Measurements from ENCODE around the gene SNRPA. TPM values are rescaled to one million over a fixed set of nuclear protein-coding genes. Genes with fewer than 3 reads are reported as not detected.

The SNRPA gene
- total and polyA plus RNA-seq, 2 of the 4 experiments (the other 2 are of a cell fraction) = 30.3 to 81.3 TPM

DNA sequence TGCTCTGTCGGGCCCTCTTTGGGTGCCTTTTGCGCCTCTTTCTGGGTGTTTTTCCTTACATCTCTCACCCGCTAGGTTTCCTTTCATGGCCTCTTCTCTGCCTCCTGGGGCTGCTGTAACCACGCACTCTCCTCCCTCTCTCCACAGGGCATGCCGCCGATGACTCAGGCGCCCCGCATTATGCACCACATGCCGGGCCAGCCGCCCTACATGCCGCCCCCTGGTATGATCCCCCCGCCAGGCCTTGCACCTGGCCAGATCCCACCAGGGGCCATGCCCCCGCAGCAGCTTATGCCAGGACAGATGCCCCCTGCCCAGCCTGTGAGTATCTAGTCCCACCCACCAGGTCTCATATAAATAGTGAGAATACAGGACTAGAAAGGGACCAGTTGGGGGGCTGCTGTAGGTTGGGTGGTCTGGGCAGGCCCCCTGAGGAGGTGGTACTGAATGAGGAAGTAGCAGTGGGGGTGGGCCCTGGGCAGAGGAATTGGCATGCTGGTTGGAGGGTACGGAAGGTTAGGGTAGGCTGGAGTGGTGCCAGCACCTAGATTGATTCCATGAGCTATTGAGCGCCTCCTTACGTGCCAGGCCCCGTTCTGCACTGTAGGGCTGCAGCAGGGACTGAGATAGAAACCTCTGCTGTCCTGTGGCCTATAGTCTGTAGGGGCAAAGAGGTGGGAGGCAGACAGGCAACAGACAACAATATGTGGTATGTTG lies 11.9 kb downstream of the SNRPA start:
- no peak overlapping the region for H2BK120ac ChIP-seq (ENCODE audit: low read depth, low read length)
- H3K4me1 ChIP-seq (ENCODE audit: control insufficient read depth, insufficient read depth, low read length) = no peaks in the 10 kb centered on the region
- H3K9ac ChIP-seq (ENCODE audit: low read depth, low read length) = no peak overlapping the region
- H2BK5ac ChIP-seq (ENCODE audit: low read depth, low read length, poor library complexity, severe bottlenecking) = no peak overlapping the region
- CTCF ChIA-PET = no interaction called here
- POLR2A ChIA-PET (ENCODE audit: unreplicated experiment) = no interaction called here
- no peak overlapping the region for H2BK20ac ChIP-seq (ENCODE audit: low read depth, low read length)
- H3K4ac ChIP-seq (ENCODE audit: low read depth, low read length) = no peak overlapping the region
- ATAC-seq (ENCODE audit: low read depth) (no peak), DNase-seq (no peak)
- H3K56ac ChIP-seq (ENCODE audit: extremely low read depth, insufficient read depth, low read length) = no peak overlapping the region
- in situ Hi-C loops (cut with MboI; ENCODE audit: low sequenced_read_pairs) = no loop called here
- intact Hi-C loops (cut with micrococcal nuclease) = no loop called here
- no peak overlapping the region for H3K23ac ChIP-seq (ENCODE audit: low read depth, low read length)
- no peak overlapping the region for H3K18ac ChIP-seq (ENCODE audit: low read depth, low read length)
- dilution Hi-C loops (cut with HindIII; ENCODE audit: low sequenced_read_pairs, unreplicated experiment) = no loop called here
- no peaks in the 10 kb centered on the region for H3K27me3 ChIP-seq (ENCODE audit: control insufficient read depth, insufficient read depth, low read length)
- no peak overlapping the region for H2AK9ac ChIP-seq (replicated peaks; ENCODE audit: low read depth, low read length, poor library complexity)
- H2AFZ ChIP-seq (replicated peaks; ENCODE audit: low read length, poor library complexity) = no peak overlapping the region
- no peak overlapping the region for H3K4me2 ChIP-seq (ENCODE audit: low read depth, low read length)
- H4K91ac ChIP-seq (ENCODE audit: insufficient read depth, low read depth, low read length) = no peak overlapping the region
- H3K9me3 ChIP-seq (ENCODE audit: control insufficient read depth, insufficient read depth, low read length) = no peaks in the 10 kb centered on the region
- BruUV-seq (replicated peaks) = no TSS peak
- TF ChIP-seq NFE2L2 (IDR thresholded peaks at IDR 0.05; ENCODE audit: low read depth, low read length) (no peak), MXI1 (IDR thresholded peaks at IDR 0.05; ENCODE audit: borderline replicate concordance, low read depth, low read length) (no peak), MAZ (IDR thresholded peaks at IDR 0.05; ENCODE audit: borderline replicate concordance, low read depth, low read length) (no peak), MAFK (IDR thresholded peaks at IDR 0.05; ENCODE audit: low read depth, low read length) (no peak), POLR2A (IDR thresholded peaks at IDR 0.05; ENCODE audit: low read depth, low read length) (no peak), FOS (IDR thresholded peaks at IDR 0.05; ENCODE audit: low read depth, low read length) (no peak), BHLHE40 (IDR thresholded peaks at IDR 0.05; ENCODE audit: low read depth, low read length) (no peak), CEBPB (IDR thresholded peaks at IDR 0.05; ENCODE audit: low read depth, low read length) (no peak), SMC3 (IDR thresholded peaks at IDR 0.05; ENCODE audit: low read depth, low read length) (no peak), CHD1 (IDR thresholded peaks at IDR 0.05; ENCODE audit: low read depth, low read length) (no peak), RFX5 (IDR thresholded peaks at IDR 0.05; ENCODE audit: low read depth, low read length) (no peak)
- TF ChIP-seq, protein P1, sequence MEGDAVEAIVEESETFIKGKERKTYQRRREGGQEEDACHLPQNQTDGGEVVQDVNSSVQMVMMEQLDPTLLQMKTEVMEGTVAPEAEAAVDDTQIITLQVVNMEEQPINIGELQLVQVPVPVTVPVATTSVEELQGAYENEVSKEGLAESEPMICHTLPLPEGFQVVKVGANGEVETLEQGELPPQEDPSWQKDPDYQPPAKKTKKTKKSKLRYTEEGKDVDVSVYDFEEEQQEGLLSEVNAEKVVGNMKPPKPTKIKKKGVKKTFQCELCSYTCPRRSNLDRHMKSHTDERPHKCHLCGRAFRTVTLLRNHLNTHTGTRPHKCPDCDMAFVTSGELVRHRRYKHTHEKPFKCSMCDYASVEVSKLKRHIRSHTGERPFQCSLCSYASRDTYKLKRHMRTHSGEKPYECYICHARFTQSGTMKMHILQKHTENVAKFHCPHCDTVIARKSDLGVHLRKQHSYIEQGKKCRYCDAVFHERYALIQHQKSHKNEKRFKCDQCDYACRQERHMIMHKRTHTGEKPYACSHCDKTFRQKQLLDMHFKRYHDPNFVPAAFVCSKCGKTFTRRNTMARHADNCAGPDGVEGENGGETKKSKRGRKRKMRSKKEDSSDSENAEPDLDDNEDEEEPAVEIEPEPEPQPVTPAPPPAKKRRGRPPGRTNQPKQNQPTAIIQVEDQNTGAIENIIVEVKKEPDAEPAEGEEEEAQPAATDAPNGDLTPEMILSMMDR (conservative IDR thresholded peaks at IDR 0.05; ENCODE audit: low read depth, low read length) = no peak
- TF ChIP-seq, protein P2, sequence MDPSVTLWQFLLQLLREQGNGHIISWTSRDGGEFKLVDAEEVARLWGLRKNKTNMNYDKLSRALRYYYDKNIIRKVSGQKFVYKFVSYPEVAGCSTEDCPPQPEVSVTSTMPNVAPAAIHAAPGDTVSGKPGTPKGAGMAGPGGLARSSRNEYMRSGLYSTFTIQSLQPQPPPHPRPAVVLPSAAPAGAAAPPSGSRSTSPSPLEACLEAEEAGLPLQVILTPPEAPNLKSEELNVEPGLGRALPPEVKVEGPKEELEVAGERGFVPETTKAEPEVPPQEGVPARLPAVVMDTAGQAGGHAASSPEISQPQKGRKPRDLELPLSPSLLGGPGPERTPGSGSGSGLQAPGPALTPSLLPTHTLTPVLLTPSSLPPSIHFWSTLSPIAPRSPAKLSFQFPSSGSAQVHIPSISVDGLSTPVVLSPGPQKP (IDR thresholded peaks at IDR 0.05; ENCODE audit: borderline replicate concordance, low read depth, low read length) = no peak
- TF ChIP-seq, protein P3, sequence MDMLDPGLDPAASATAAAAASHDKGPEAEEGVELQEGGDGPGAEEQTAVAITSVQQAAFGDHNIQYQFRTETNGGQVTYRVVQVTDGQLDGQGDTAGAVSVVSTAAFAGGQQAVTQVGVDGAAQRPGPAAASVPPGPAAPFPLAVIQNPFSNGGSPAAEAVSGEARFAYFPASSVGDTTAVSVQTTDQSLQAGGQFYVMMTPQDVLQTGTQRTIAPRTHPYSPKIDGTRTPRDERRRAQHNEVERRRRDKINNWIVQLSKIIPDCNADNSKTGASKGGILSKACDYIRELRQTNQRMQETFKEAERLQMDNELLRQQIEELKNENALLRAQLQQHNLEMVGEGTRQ (IDR thresholded peaks at IDR 0.05; ENCODE audit: low read depth, low read length) = no peak
- H3K79me1 ChIP-seq (ENCODE audit: low read depth in 1 of 2, low read length in 2 of 2) = peaks cover 26 to 39% of the 10 kb centered on the region in 2 experiments
- H4K8ac ChIP-seq (ENCODE audit: low read depth in 2 of 2, low read length in 2 of 2) = no peak overlapping the region
- H4K20me1 ChIP-seq (ENCODE audit: insufficient read depth, low read length) = peaks cover 8% of the 10 kb centered on the region
- H2BK15ac ChIP-seq (ENCODE audit: low read depth, low read length) = no peak overlapping the region
- H3K4me3 ChIP-seq (ENCODE audit: insufficient read depth, low read depth, low read length) = no peak overlapping the region
- H3K9me1 ChIP-seq (ENCODE audit: insufficient read depth, low read length) = no peaks in the 10 kb centered on the region
- H2AK5ac ChIP-seq (ENCODE audit: low read depth, low read length) = no peak overlapping the region
- H4K5ac ChIP-seq (ENCODE audit: low read depth, low read length) = no peak overlapping the region
- no peak overlapping the region for H3K14ac ChIP-seq (replicated peaks; ENCODE audit: low read depth, low read length)
- H3K27ac ChIP-seq (ENCODE audit: insufficient read depth, low read length) = no peak overlapping the region
- peaks cover 80% of the 10 kb centered on the region for H3K36me3 ChIP-seq (ENCODE audit: control insufficient read depth, insufficient read depth, low read length)
- 89% methylated on average over 7 of the region's 17 CpGs; no CpG with 5 or more reads in 1 of the 2 experiments for WGBS, 2 experiments (ENCODE audit: extremely low coverage in 2 of 2, insufficient read length in 1 of 2)
